Stimulated activated CD4-positive, alpha-beta T cell treated with anti-CD3 and anti-CD28 coated beads, Interleukin-2, amount 100 ng/mL, for 4 hours (primary cell): ENCODE data around the gene TANC2.

ENCODE experiments used
- DNase-seq: peaks from one replicate; pipeline ENCODE4 v3.0.0-alpha.2; 2020; ENCODE audit warnings: low read depth

TANC2 gene

GRCh38 chr17:63001689-63002394 is 35.8 kb downstream of the TANC2 start:
- no peak for DNase-seq

GRCh38 chr17:63002625-63003024 is 36.6 kb downstream of the TANC2 start:
- no peak for DNase-seq

DNA sequence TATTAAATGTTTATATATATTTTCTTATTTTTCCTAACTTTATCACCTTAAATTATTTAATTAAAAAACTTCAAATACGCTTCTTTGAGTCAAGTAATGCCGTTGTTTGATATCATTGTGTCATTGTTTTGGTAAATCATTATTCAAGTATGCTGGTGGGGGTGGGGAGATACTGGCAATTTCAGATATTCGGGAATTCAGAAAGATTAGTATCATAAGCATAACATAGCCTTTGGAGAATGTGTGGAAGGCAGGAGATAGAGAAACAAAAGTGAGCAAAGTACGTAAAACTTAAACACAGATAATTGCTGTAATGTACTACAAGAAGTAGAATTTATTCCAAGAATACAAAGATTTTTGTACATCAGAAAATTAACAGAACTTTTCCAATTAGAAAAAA is 49.8 kb downstream of the TANC2 start:
- DNase-seq, result no peak
